Gastrocnemius medialis (tissue), 4 donors: Measurements from ENCODE around the gene NPIPA1.
"Not testable (repeated sequence)": the region's sequence is repeated elsewhere in the genome, so short reads cannot be mapped to it uniquely, and the experiment has no call there.

Source experiments
- CTCF ChIP-seq, 5 experiments: fragments of 450-650 bp in 3 of 5; fragments of 200-600 bp in 2 of 5; sonication (generic) in 2 of 5; IDR thresholded peaks in 4 of 5; conservative IDR thresholded peaks in 1 of 5; 1 replicate in 4 of 5; 2 replicates in 1 of 5; pipeline ENCODE4 v1.5.1; 2016 to 2019; ENCODE audit warnings: antibody characterized with exemption in 5 of 5, mild to moderate bottlenecking in 3 of 5, moderate library complexity in 3 of 5
- POLR2A ChIP-seq, 2 donors: fragments of 450-650 bp; IDR thresholded peaks; one replicate each; pipeline ENCODE4 v1.6.1; 2017; ENCODE audit warnings: antibody characterized with exemption in 2 of 2, mild to moderate bottlenecking in 2 of 2, moderate library complexity in 2 of 2

- not testable (repeated sequence) for TF ChIP-seq CTCF (IDR thresholded peaks at IDR 0.05 in 4 of 5, conservative IDR thresholded peaks at IDR 0.05 in 1 of 5); POLR2A (IDR thresholded peaks at IDR 0.05)
Observed at GRCh38 chr16:14993277-14994151, 56.3 kb downstream of the NPIPA1 start.
